Smooth muscle cell (in vitro differentiated cells): ENCODE measurements around the gene UBQLN3. TPM values are rescaled to one million over a fixed set of nuclear protein-coding genes. Genes with fewer than 3 reads are reported as not detected.

Experiments
- DNase-seq: peaks from one replicate; lab custom pipeline; 2025; ENCODE audit not compliant: unreplicated experiment; lab: John Stamatoyannopoulos, UW
- H2AFZ ChIP-seq: fragments of 200-600 bp; sonication (generic); 2 replicates; pipeline ENCODE4 v1.6.0; 2016; ENCODE audit warnings: antibody characterized with exemption, low read depth, mild to moderate bottlenecking
- H3F3A ChIP-seq: fragments of 200-600 bp; sonication (generic); 2 replicates; pipeline ENCODE4 v1.6.0; 2017; ENCODE audit warnings: antibody characterized with exemption, low read depth
- H3K27ac ChIP-seq: fragments of 200-600 bp; sonication (generic); 2 replicates; pipeline ENCODE4 v1.5.1; 2016; ENCODE audit warnings: low read depth, mild to moderate bottlenecking
- H3K27me3 ChIP-seq: fragments of 200-600 bp; sonication (generic); 2 replicates; pipeline ENCODE4 v1.6.1; 2016; ENCODE audit warnings: low read depth, mild to moderate bottlenecking
- H3K36me3 ChIP-seq: fragments of 200-600 bp; sonication (generic); 2 replicates; pipeline ENCODE4 v1.5.1; 2016; ENCODE audit warnings: low read depth
- H3K4me1 ChIP-seq: fragments of 200-600 bp; sonication (generic); 2 replicates; pipeline ENCODE4 v1.5.1; 2016; ENCODE audit warnings: low read depth
- H3K4me2 ChIP-seq: fragments of 200-600 bp; sonication (generic); 2 replicates; pipeline ENCODE4 v1.6.0; 2016; ENCODE audit warnings: mild to moderate bottlenecking
- H3K4me3 ChIP-seq: fragments of 200-600 bp; sonication (generic); 2 replicates; pipeline ENCODE4 v1.5.1; 2016; ENCODE audit warnings: mild to moderate bottlenecking
- H3K79me2 ChIP-seq: fragments of 200-600 bp; sonication (generic); 2 replicates; pipeline ENCODE4 v1.6.0; 2016; ENCODE audit warnings: low read depth, mild to moderate bottlenecking
- H3K9ac ChIP-seq: fragments of 200-600 bp; sonication (generic); 2 replicates; pipeline ENCODE4 v1.6.0; 2016; ENCODE audit warnings: low read depth
- H3K9me3 ChIP-seq: fragments of 200-600 bp; sonication (generic); replicated peaks from 2 replicates; pipeline ENCODE4 v1.5.1; 2016; ENCODE audit warnings: low read depth
- H4K20me1 ChIP-seq: fragments of 200-600 bp; sonication (generic); 2 replicates; pipeline ENCODE4 v1.6.0; 2016; ENCODE audit warnings: low read depth
- CTCF ChIP-seq: fragments of 200-600 bp; sonication (generic); IDR thresholded peaks from 2 replicates; pipeline ENCODE4 v1.5.1; 2017; ENCODE audit warnings: borderline replicate concordance, mild to moderate bottlenecking, antibody characterized with exemption; ENCODE audit not compliant: insufficient read depth, poor library complexity, severe bottlenecking
- WGBS: methylation state at CpG from one replicate; pipeline ENCODE4 v1.1.7; 2016; ENCODE audit warnings: low lambda C conversion rate; 5-methylcytosine and 5-hydroxymethylcytosine counted together
- polyA plus RNA-seq: library from polyadenylated mRNA; unstranded; fragments of >200 nt; fragmentation: Nextera tagmentation; extraction: Ambion mirVana; gene quantifications from 2 replicates; pipeline ENCODE4 v1.2.1, GENCODE V29; 2016
- total RNA-seq: library from RNA; depleted of rRNA; stranded (reverse); fragments of >200 nt; gene quantifications from 2 replicates; pipeline ENCODE4 v1.2.3, GENCODE V29; 2014

UBQLN3 gene
- total and polyA plus RNA-seq, 2 experiments from 2014 or later = 0.13 TPM; not detected in 1

- no peak overlapping the region for H3K4me2 ChIP-seq
- 35% methylated on average over 1 of the region's 1 CpG for WGBS
- no peaks in the 10 kb centered on the region for H3K79me2 ChIP-seq
- no peaks in the 10 kb centered on the region for H3K4me1 ChIP-seq
- H3K4me3 ChIP-seq = no peak overlapping the region
- H4K20me1 ChIP-seq = no peaks in the 10 kb centered on the region
- peaks cover 3% of the 10 kb centered on the region for H3K27me3 ChIP-seq
- DNase-seq = no peak
- TF ChIP-seq CTCF = no peak
- no peak overlapping the region for H2AFZ ChIP-seq
- H3K9me3 ChIP-seq = no peaks in the 10 kb centered on the region
- no peak overlapping the region for H3K9ac ChIP-seq
- H3F3A ChIP-seq = no peaks in the 10 kb centered on the region
- H3K27ac ChIP-seq = no peak overlapping the region
- H3K36me3 ChIP-seq = no peaks in the 10 kb centered on the region
These were observed 31.7 kb upstream of the UBQLN3 start for GRCh38 chr11:5541427-5541826.

- Histone ChIP-seq H3K27me3 (no peaks in the 10 kb centered on the region), H3K27ac (no peak overlapping the region), H3K4me3 (no peak overlapping the region), H3K36me3 (no peaks in the 10 kb centered on the region), H2AFZ (no peak overlapping the region), H3K9me3 (no peaks in the 10 kb centered on the region), H3K9ac (no peak overlapping the region), H3K4me1 (no peaks in the 10 kb centered on the region), H3F3A (no peaks in the 10 kb centered on the region), H3K79me2 (no peaks in the 10 kb centered on the region), H4K20me1 (no peaks in the 10 kb centered on the region), H3K4me2 (no peak overlapping the region)
- no peak for TF ChIP-seq CTCF
- no peak for DNase-seq
These were observed 26.7 kb upstream of the UBQLN3 start for GRCh38 chr11:5536482-5536881.

DNA sequence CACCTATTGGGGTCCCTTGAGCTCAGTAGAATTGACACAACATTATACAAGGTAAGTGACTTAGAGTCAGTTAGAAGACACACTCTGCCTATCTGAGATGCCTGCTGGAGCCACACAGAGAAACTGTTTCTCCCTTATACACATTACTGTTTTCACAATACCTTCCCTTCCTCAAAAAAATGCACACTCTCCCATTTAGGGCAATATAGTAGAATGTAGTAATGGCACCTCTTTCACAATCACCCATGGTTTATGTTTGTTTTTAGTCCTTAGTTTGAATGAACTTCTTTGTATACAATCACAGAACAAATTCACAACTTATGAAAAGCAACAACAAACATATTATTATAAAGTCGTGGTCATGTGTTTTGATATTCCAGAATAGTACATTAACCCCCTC is 24.3 kb upstream of the UBQLN3 start:
- Histone ChIP-seq H3F3A (no peaks in the 10 kb centered on the region), H3K9ac (no peak overlapping the region), H3K27me3 (no peaks in the 10 kb centered on the region), H3K4me3 (no peak overlapping the region), H3K27ac (no peak overlapping the region), H3K4me1 (no peaks in the 10 kb centered on the region), H3K4me2 (no peak overlapping the region), H3K79me2 (no peaks in the 10 kb centered on the region), H2AFZ (no peak overlapping the region), H3K36me3 (no peaks in the 10 kb centered on the region), H4K20me1 (no peaks in the 10 kb centered on the region), H3K9me3 (no peaks in the 10 kb centered on the region)
- TF ChIP-seq CTCF = no peak
- no peak for DNase-seq
- WGBS = 79% methylated on average over 1 of the region's 1 CpG

- no peaks in the 10 kb centered on the region for H3F3A ChIP-seq
- H3K79me2 ChIP-seq = no peaks in the 10 kb centered on the region
- H3K4me3 ChIP-seq = no peak overlapping the region
- H2AFZ ChIP-seq = no peak overlapping the region
- no peaks in the 10 kb centered on the region for H3K9me3 ChIP-seq
- TF ChIP-seq CTCF = no peak
- H3K27me3 ChIP-seq = no peaks in the 10 kb centered on the region
- no peaks in the 10 kb centered on the region for H4K20me1 ChIP-seq
- no peaks in the 10 kb centered on the region for H3K36me3 ChIP-seq
- no peak overlapping the region for H3K4me2 ChIP-seq
- no peak overlapping the region for H3K9ac ChIP-seq
- WGBS = 66% methylated on average over 2 of the region's 2 CpGs
- no peak for DNase-seq
- no peaks in the 10 kb centered on the region for H3K4me1 ChIP-seq
- no peak overlapping the region for H3K27ac ChIP-seq
These were observed 21.5 kb upstream of the UBQLN3 start for GRCh38 chr11:5531053-5531831.
